Measurements from ENCODE around the gene HSD17B7.

HSD17B7 gene

DNA sequence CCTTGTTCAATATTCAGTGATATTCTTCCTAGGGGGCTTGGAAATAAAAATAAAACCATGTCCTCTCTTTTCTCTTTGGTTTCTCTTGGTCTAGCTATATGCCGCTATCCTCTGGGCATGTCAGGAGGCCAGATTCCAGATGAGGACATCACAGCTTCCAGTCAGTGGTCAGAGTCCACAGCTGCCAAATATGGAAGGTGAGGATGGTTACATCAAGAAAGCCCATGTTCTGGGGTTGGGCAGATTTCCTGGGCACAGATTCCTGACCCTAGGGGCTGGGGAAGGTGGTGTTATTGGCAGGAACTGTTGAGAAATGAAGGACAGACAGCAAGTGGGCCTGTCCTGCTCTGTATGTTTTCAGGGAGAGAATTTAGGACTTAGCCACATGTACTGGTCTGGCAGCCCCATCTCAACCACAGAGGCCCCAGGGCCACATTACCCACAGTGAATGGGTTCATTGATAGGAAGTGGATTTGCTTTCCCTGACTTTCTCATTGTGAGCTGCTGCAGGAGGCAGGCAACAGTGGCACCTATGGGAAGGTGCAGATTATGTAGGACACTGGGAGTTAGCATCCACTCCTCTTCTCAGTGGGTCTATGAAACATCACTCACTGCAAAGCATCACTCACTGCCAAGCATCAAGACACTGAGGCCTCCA, 37.4 kb upstream of the HSD17B7 start:
- TF ChIP-seq, protein P1, sequence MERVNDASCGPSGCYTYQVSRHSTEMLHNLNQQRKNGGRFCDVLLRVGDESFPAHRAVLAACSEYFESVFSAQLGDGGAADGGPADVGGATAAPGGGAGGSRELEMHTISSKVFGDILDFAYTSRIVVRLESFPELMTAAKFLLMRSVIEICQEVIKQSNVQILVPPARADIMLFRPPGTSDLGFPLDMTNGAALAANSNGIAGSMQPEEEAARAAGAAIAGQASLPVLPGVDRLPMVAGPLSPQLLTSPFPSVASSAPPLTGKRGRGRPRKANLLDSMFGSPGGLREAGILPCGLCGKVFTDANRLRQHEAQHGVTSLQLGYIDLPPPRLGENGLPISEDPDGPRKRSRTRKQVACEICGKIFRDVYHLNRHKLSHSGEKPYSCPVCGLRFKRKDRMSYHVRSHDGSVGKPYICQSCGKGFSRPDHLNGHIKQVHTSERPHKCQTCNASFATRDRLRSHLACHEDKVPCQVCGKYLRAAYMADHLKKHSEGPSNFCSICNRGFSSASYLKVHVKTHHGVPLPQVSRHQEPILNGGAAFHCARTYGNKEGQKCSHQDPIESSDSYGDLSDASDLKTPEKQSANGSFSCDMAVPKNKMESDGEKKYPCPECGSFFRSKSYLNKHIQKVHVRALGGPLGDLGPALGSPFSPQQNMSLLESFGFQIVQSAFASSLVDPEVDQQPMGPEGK (CRISPR knock-in tag; IDR thresholded peaks at IDR 0.05; ENCODE audit: borderline replicate concordance), result no peak
- TF ChIP-seq CSDC2 (CRISPR knock-in tag; IDR thresholded peaks at IDR 0.05), result no peak
- TF ChIP-seq ZNF70 (CRISPR knock-in tag; IDR thresholded peaks at IDR 0.05), result no peak
- TF ChIP-seq, protein P2, sequence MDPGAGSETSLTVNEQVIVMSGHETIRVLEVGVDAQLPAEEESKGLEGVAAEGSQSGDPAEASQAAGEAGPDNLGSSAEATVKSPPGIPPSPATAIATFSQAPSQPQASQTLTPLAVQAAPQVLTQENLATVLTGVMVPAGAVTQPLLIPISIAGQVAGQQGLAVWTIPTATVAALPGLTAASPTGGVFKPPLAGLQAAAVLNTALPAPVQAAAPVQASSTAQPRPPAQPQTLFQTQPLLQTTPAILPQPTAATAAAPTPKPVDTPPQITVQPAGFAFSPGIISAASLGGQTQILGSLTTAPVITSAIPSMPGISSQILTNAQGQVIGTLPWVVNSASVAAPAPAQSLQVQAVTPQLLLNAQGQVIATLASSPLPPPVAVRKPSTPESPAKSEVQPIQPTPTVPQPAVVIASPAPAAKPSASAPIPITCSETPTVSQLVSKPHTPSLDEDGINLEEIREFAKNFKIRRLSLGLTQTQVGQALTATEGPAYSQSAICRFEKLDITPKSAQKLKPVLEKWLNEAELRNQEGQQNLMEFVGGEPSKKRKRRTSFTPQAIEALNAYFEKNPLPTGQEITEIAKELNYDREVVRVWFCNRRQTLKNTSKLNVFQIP (CRISPR knock-in tag; IDR thresholded peaks at IDR 0.05; ENCODE audit: borderline replicate concordance, low read depth), result no peak
- TF ChIP-seq ZC3H10 (CRISPR knock-in tag; IDR thresholded peaks at IDR 0.05), result no peak
- TF ChIP-seq, protein P3, sequence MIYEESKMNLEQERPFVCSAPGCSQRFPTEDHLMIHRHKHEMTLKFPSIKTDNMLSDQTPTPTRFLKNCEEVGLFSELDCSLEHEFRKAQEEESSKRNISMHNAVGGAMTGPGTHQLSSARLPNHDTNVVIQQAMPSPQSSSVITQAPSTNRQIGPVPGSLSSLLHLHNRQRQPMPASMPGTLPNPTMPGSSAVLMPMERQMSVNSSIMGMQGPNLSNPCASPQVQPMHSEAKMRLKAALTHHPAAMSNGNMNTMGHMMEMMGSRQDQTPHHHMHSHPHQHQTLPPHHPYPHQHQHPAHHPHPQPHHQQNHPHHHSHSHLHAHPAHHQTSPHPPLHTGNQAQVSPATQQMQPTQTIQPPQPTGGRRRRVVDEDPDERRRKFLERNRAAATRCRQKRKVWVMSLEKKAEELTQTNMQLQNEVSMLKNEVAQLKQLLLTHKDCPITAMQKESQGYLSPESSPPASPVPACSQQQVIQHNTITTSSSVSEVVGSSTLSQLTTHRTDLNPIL (CRISPR knock-in tag; IDR thresholded peaks at IDR 0.05; ENCODE audit: low read depth), result no peak
- no peak for TF ChIP-seq ZNF8 (CRISPR knock-in tag; IDR thresholded peaks at IDR 0.05)
- TF ChIP-seq SNAI2 (CRISPR knock-in tag; IDR thresholded peaks at IDR 0.05), result no peak
- no peak for TF ChIP-seq ZFP30 (CRISPR knock-in tag; IDR thresholded peaks at IDR 0.05)
- TF ChIP-seq, protein P4, sequence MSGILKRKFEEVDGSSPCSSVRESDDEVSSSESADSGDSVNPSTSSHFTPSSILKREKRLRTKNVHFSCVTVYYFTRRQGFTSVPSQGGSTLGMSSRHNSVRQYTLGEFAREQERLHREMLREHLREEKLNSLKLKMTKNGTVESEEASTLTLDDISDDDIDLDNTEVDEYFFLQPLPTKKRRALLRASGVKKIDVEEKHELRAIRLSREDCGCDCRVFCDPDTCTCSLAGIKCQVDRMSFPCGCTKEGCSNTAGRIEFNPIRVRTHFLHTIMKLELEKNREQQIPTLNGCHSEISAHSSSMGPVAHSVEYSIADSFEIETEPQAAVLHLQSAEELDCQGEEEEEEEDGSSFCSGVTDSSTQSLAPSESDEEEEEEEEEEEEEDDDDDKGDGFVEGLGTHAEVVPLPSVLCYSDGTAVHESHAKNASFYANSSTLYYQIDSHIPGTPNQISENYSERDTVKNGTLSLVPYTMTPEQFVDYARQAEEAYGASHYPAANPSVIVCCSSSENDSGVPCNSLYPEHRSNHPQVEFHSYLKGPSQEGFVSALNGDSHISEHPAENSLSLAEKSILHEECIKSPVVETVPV (CRISPR knock-in tag; IDR thresholded peaks at IDR 0.05), result no peak
- TF ChIP-seq TCF4 (CRISPR knock-in tag; IDR thresholded peaks at IDR 0.05; ENCODE audit: borderline replicate concordance), result no peak
- no peak for TF ChIP-seq ISL1 (CRISPR knock-in tag; IDR thresholded peaks at IDR 0.05)
- TF ChIP-seq ZFP3 (CRISPR knock-in tag; IDR thresholded peaks at IDR 0.05), result no peak
- TF ChIP-seq ZNF565 (CRISPR knock-in tag; conservative IDR thresholded peaks at IDR 0.05; ENCODE audit: low read depth), result no peak
- no peak for TF ChIP-seq ARNTL (CRISPR knock-in tag; IDR thresholded peaks at IDR 0.05; ENCODE audit: borderline replicate concordance, low read depth)
- no peak for TF ChIP-seq ESRRG (CRISPR knock-in tag; IDR thresholded peaks at IDR 0.05)
- TF ChIP-seq PPARA (CRISPR knock-in tag; IDR thresholded peaks at IDR 0.05; ENCODE audit: borderline replicate concordance), result no peak
- no peak for TF ChIP-seq OSR1 (CRISPR knock-in tag; IDR thresholded peaks at IDR 0.05)
- ATAC-seq, result peak; percentile 41; the same call in 2 of the 3 replicates

DNA sequence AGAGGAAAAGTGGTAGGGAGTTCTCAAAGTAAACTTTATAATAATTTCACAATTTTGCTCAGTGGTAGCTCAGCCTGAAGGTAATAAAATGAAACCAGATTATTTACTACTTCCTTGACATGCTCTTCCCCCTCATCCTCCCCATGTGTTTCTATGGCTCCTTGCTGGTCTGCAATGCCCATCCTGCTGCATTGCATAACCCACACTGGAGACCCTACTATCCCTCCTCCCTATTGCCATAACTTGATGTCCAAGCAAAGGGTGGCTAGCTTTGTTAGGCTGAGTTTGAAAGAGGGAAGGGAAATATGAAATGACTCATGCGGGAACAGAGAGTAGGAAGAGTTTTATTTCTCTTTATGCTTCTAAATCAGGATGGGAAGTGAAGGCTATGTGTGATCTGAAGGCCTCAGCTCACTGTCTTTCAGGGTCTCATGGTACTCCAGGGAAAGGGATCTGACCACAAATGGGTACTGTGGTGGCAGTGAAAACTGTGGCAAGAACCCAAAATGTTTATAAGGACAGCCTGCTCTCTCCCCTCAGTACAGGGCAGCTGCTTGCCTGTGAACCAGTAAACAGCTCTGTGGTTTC, 36.4 kb upstream of the HSD17B7 start:
- no peak for ATAC-seq
- TF ChIP-seq, protein P3 (CRISPR knock-in tag; IDR thresholded peaks at IDR 0.05; ENCODE audit: low read depth), result no peak
- TF ChIP-seq TCF4 (CRISPR knock-in tag; IDR thresholded peaks at IDR 0.05; ENCODE audit: borderline replicate concordance), result no peak
- no peak for TF ChIP-seq GLIS3 (CRISPR knock-in tag; IDR thresholded peaks at IDR 0.05)
- TF ChIP-seq PPARA (CRISPR knock-in tag; IDR thresholded peaks at IDR 0.05; ENCODE audit: borderline replicate concordance), result no peak
- no peak for TF ChIP-seq ESRRG (CRISPR knock-in tag; IDR thresholded peaks at IDR 0.05)
- no peak for TF ChIP-seq CSDC2 (CRISPR knock-in tag; IDR thresholded peaks at IDR 0.05)
- TF ChIP-seq ZNF565 (CRISPR knock-in tag; conservative IDR thresholded peaks at IDR 0.05; ENCODE audit: low read depth), result no peak
- TF ChIP-seq, protein P1 (CRISPR knock-in tag; IDR thresholded peaks at IDR 0.05; ENCODE audit: borderline replicate concordance), result no peak
- TF ChIP-seq ZNF8 (CRISPR knock-in tag; IDR thresholded peaks at IDR 0.05), result no peak
- no peak for TF ChIP-seq ZNF70 (CRISPR knock-in tag; IDR thresholded peaks at IDR 0.05)
- no peak for TF ChIP-seq SNAI2 (CRISPR knock-in tag; IDR thresholded peaks at IDR 0.05)

All from SK-N-SH treated with all-trans-retinoic acid at 6 μM for 48 hours (cell line).